Esophagus squamous epithelium (tissue), 4 donors: ENCODE results near the gene ORAI3.

Source experiments
- POLR2A ChIP-seq, 4 donors: fragments of 450-650 bp; IDR thresholded peaks; one replicate each; pipeline ENCODE4 v1.6.1; 2017; ENCODE audit warnings: antibody characterized with exemption in 4 of 4, mild to moderate bottlenecking in 4 of 4, moderate library complexity in 3 of 4
- TF ChIP-seq, protein P1 (sequence below), 6 experiments: fragments of 450-650 bp in 4 of 6; fragments of 200-600 bp in 2 of 6; sonication (generic) in 2 of 6; IDR thresholded peaks; one replicate each; pipeline ENCODE4 v1.5.1; 2016 to 2019; ENCODE audit warnings: antibody characterized with exemption in 6 of 6, mild to moderate bottlenecking in 4 of 6, moderate library complexity in 4 of 6

GRCh38 chr16:30899794-30900193, 49.1 kb upstream of the ORAI3 start:
- TF ChIP-seq, protein P1, sequence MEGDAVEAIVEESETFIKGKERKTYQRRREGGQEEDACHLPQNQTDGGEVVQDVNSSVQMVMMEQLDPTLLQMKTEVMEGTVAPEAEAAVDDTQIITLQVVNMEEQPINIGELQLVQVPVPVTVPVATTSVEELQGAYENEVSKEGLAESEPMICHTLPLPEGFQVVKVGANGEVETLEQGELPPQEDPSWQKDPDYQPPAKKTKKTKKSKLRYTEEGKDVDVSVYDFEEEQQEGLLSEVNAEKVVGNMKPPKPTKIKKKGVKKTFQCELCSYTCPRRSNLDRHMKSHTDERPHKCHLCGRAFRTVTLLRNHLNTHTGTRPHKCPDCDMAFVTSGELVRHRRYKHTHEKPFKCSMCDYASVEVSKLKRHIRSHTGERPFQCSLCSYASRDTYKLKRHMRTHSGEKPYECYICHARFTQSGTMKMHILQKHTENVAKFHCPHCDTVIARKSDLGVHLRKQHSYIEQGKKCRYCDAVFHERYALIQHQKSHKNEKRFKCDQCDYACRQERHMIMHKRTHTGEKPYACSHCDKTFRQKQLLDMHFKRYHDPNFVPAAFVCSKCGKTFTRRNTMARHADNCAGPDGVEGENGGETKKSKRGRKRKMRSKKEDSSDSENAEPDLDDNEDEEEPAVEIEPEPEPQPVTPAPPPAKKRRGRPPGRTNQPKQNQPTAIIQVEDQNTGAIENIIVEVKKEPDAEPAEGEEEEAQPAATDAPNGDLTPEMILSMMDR (IDR thresholded peaks at IDR 0.05): no peak
- TF ChIP-seq POLR2A (IDR thresholded peaks at IDR 0.05): no peak
